GM12865 (cell line): Measurements from ENCODE around the gene ERCC8.
"Not testable (repeated sequence)": the region's sequence is repeated elsewhere in the genome, so short reads cannot be mapped to it uniquely, and the experiment has no call there.

Source experiments
- DNase-seq: peaks from one replicate; pipeline ENCODE4 v3.0.0; 2010; ENCODE audit warnings: low read depth
- H3K4me3 ChIP-seq: 2 replicates; pipeline ENCODE4 v1.5.1; 2011; ENCODE audit warnings: mild to moderate bottlenecking, low read depth, low read length, control low read depth
- CTCF ChIP-seq: IDR thresholded peaks from 2 replicates; pipeline ENCODE4 v1.5.1; 2011; ENCODE audit warnings: low read length, control low read depth, low read depth, inconsistent platforms; ENCODE audit not compliant: insufficient read depth; ENCODE audit errors: missing control alignments

ERCC8 gene

GRCh38 chr5:60944904-60945812, at the start of gene ERCC8, which contains the start of gene NDUFAF2:
ERCC8 (minus strand) TSS chr5:60945070; CDS start chr5:60945008, 62 bp downstream.
NDUFAF2 (plus strand) TSS chr5:60945205; CDS start chr5:60945256, 51 bp downstream.
- no peak for TF ChIP-seq CTCF
- peak within 1 kb of the TSS; percentile 98 for H3K4me3 ChIP-seq
- DNase-seq, result peak; percentile 94

GRCh38 chr5:60993875-60994571, 49.2 kb upstream of the ERCC8 start:
- DNase-seq, result no peak
- no peak overlapping the region for H3K4me3 ChIP-seq
- no peak for TF ChIP-seq CTCF

- DNase-seq, result no peak
- no peak overlapping the region for H3K4me3 ChIP-seq
- TF ChIP-seq CTCF, result no peak
These were observed 48.6 kb upstream of the ERCC8 start for GRCh38 chr5:60993425-60993824.

GRCh38 chr5:60992871-60993270, 48.0 kb upstream of the ERCC8 start:
- no peak for TF ChIP-seq CTCF
- no peak overlapping the region for H3K4me3 ChIP-seq
- DNase-seq, result no peak

- no peak for DNase-seq
- no peak overlapping the region for H3K4me3 ChIP-seq
- TF ChIP-seq CTCF, result no peak
These were observed 44.9 kb upstream of the ERCC8 start for GRCh38 chr5:60989790-60990189.

- H3K4me3 ChIP-seq, DNase-seq: not testable (repeated sequence)
These were observed 37.3 kb upstream of the ERCC8 start for GRCh38 chr5:60982127-60982526.

- DNase-seq, result no peak
- H3K4me3 ChIP-seq, result no peak overlapping the region
- TF ChIP-seq CTCF, result no peak
These were observed 35.6 kb upstream of the ERCC8 start for GRCh38 chr5:60980511-60980910.
